ENCODE results near the gene PTTG1IP.

PTTG1IP gene

GRCh38 chr21:44908908-44909307 is 35.4 kb upstream of the PTTG1IP start:
- DNase-seq: no peak

DNA sequence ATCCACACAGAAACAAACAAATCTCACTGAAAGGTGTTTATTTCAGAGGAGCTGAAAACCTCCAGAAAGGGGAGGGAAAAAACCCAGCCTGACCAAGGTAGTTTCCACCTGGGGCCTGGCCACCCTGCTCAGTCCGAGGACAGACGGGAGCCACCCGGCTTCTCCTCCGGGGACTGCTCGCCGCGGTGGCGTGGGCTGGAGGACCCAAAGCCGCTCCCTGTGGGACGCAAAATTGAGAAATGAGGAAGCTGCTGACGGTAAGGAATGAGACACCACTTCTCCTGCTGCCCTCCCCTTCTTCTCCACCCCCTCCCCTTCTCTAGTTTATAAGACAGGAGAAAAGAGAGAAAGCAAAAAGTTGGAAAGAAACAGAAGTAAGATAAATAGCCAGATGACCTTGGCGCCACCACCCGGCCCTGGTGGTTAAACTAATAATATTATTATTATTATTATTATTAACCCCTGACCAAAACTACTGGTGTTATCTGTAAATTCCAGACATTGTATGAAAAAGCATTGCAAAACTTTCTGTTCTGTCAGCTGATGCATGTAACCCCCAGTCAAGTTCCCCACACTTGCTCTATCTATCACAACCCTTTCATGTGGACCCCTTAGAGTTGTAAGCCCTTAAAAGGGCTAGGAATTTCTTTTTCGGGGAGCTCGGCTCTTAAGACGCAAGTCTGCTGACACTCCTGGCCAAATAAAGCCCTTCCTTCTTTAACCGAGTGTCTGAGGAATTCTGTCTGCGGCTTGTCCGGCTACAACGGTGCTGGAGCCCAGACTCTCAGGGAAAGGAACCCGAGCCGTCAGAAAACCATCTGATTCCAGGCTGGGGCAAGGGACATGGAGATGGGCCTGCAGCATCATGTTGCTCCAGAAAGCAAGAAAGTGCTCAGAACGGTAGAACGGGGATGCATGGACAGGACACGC is 34.7 kb upstream of the PTTG1IP start:
- DNase-seq: no peak

DNA sequence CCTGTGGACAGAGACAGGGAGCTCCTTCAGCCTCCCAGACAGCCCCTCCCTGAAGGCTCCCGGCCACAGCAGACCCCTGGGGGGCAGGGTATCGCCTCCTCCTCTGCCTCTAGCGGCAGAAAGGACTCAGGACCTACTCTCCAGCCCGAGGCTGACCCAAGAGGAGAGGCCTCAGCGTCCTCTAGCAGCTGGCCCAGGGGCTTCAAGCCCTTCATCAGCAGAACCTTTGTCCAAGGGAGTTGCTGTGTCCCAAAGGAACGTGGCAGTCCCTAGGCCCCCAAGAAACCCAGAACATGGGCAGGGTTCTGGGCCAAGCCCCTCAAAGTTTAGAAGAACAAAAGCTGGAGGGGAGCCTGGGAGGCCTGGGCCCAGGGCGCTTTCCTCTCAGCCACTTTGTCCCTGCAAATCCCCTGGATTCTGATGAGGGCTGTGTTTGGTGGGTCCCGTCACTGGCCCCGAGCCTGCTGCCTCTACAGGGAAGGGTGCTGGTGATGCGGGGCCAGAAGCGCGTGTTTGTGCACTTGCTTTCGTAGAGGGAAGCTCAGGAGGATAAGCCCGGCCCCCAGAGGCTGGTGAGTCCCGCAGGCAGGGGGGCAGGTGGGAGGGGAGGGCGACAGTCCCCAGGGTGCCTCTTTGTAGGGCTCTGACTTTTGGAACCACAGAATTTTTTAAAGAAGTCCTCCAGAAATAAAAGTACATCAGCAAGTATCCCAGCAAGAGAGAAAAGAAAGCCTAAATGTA is 33.9 kb upstream of the PTTG1IP start:
- DNase-seq: no peak

DNA sequence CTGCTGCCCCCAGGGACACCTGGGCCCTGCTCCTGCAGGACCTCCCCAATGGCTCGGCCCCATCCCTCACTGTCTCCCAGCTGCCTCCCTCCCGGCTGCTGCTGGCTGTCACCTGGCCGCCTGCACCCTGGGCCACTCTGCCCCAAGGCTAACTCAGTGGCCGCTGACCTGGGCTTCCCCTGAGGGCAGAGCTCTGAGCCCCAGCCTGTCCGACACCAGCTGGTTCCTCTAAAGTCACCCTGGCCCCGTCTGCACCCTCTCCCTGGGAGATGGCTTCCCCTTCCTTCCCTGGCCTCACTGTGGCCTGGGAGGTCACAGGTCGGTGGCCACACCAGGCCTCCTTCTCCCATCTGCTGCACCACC is 32.2 kb upstream of the PTTG1IP start:
- no peak for DNase-seq

- no peak for DNase-seq
These were observed 31.7 kb upstream of the PTTG1IP start for GRCh38 chr21:44905016-44905727.

GRCh38 chr21:44904141-44904923 is 30.8 kb upstream of the PTTG1IP start:
- DNase-seq: no peak

DNA sequence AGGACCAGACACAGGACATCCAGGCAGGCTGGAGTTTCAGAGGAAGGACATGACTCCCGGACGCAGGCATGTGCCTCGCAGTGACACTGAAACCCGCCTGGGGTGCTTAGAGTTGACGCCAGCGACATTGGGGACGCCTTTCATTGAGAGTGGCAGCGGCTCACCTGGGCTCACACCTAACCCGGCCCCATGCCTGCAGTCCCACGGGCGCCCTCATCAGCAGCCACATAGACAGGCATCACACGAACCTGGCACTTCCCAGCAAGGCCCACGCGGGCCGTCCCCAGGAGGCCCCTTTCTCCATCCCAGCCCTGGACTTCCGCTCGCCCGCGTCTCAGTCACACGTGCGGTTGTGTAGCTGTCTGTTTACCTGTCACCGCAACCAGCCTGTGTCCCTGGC is 30.2 kb upstream of the PTTG1IP start:
- DNase-seq: no peak

DNA sequence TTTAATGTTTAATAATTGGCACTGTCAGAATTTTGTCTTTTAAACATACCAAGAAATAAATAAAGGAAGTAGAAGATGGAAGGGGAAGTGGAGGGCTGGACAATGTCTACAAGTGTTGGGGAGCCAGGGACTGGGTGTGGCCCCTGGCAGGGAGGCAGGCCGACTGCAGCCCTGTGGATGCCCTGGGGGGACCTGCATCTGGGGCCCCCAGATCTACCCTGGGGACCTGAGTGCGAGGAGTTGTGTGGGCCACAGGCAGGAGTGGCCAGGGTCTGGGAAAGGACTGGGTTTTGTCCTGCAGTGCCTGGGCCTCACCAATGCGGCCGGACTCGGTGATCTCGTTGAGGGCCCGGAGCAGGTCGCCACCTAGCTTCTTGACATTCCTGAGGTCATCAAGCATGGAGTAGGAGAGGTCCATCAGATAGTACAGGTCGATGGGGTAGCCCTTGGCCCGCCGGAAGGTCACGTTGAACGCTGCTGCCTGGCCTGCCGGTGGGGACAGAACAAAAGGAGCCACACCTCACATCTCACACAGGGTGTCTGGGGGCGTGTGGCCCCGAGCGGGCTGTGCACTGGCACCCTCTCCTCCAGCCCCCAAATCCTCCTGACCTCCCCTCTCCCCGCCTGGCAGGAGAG is 29.7 kb upstream of the PTTG1IP start:
- DNase-seq: no peak

DNA sequence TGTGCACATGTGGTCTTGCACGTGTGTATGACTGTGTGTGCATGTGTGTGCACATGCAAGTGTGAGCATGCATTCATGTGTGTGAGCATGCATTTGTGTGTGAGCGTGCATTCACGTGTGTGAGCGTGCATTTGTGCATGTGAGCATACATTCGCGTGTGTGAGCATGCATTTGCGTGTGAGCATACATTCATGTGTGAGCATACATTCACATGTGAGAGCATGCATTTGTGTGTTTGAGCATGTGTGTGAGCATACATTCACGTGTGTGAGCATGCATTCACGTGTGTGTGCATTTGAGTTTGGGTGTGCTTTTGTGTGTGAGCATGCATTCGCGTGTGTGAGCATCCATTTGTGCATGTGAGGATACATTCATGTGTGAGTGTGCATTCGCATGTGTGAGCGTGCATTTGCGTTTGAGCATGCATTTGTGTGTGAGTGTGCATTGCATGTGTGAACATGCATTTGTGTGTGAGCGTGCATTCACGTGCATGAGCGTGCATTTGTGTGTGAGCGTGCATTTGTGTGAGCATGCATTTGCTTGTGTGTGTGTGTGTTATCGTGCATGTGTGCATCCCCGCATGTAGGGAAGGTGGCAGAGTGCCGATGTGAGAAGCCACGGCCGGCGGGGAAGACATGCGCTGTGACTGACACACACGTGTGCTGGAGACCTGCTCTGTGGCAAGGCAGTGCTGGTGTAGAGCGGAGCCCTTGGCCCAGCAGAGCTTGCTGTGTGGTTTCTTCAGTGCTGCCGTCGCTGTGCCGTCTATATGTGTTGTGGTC is 29.0 kb upstream of the PTTG1IP start:
- DNase-seq: no peak

GRCh38 chr21:44901391-44902074 is 28.0 kb upstream of the PTTG1IP start:
- DNase-seq: no peak

DNA sequence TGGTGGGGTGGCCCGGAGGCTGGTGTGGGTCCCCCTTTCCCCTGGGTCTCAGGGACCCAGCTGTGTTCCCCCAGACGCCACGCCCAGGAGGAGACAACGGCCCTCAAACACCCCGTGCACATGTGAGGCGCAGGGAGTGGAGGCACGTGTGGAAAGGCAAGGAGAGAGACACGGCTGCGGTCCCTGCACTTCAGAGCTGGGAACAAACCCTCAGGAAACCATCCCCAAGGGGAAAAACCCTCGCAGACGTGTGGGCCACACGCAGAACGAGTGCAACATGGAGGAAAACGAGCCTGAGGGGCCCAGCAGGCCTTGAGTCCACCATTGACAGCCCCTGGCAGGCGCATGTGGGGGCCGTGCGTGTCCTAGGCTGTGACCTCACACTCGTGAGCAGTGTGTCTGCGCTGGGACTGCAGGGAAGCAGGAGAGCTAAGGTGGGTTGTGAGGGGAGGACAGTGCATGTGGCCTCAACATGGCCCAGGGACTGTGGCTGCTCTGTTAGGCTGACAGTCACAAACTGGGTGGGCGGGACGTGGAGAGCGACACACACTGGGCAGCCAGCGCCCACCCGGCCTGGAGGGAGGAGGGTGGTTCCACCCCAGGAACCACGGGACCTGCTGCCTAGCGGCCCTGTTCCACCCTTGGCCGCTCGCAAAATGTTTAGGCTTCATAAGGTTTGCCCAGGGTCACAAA is 27.2 kb upstream of the PTTG1IP start:
- no peak for DNase-seq

DNA sequence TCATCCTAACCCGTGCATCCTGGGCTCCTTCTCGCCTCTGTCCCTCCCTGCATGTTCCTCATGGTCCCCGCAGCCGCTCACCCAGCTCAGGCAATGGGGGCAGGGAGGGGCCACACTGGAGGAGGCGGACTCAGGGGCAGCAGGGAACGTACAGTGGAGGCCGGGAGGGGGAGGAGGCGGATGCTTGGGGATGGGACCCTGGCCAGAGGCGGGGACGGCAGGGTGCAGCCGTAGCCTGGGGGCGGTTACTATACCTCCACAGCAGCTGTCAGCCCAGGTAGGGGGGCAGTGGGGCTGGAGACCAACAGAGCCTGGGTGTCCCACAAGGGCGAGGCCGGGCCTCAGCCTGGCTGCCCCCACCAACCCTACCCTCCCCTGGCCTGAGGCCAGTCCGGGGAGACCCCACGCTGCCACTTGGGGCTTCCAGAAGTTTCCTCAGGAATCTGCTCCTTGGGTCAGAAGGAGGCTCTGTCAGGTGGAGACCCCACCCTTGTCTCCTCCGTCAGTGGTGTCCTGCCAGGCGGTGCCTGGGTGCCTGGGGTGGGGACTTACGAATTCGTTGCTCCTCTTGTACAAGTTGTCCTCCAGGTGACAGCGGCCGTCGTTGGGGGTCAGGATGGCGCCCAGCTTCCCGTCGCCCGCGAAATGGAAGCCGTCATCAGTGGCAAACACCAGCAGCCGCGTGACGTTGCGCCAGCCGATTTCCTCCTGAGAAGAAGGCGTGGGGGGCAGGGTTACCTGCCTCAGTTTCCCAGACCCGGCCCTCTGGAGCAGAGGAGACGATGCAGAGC is 26.5 kb upstream of the PTTG1IP start:
- DNase-seq: no peak

- no peak for DNase-seq
These were observed 25.6 kb upstream of the PTTG1IP start for GRCh38 chr21:44898851-44899767.

GRCh38 chr21:44898011-44898488 is 24.6 kb upstream of the PTTG1IP start:
- no peak for DNase-seq

- DNase-seq: no peak
These were observed 24.0 kb upstream of the PTTG1IP start for GRCh38 chr21:44897326-44898010.

DNA sequence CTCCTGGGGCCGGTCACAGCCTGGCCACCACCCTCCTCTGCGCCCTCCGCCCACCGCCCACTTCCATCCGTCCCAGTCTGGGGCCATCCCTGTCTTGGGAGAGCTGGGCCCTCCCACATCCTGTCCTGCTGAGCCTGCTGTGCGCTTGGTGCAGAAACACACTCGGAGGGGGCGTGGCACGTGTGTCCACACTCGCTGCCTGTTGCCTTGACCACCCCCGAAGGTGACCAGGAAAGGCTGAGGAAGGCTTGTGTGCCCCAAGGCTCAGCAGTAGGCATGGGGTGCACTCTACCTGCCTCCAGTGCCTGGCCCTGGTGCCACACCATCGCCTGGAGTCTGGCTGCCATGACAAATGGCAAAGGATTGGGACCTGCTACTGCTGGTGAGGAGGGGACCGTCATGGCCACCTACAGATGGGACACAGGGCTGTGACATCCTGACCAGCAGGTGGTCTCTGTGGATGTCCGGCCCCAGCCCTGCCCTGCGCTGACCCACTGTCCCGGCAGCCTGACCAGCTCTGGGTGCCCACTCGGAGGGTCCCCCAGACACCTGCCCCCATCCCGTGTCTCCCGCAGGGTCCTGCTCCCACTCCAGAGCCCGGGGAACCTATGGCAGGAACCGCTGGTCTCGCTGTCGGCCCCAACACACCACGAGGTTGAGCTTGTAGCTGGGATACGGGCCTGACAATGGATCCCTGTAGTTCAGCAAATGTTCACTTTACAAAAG is 23.2 kb upstream of the PTTG1IP start:
- DNase-seq: no peak

- DNase-seq: no peak
These were observed 22.4 kb upstream of the PTTG1IP start for GRCh38 chr21:44895859-44896258.

All from NCI-H1436 treated with DMSO at 0.1 percent for 48 hours (cell line).